ENCODE measurements around the gene ADAMTSL1.

Gene ADAMTSL1

GRCh38 chr9:18936094-18936871 is 462.3 kb downstream of the ADAMTSL1 start:
- H3K36me3 ChIP-seq (ENCODE audit: insufficient read depth, low read length): no peaks in the 10 kb centered on the region
- H3K27ac ChIP-seq (ENCODE audit: low read length): no peak overlapping the region
- ATAC-seq (ENCODE audit: insufficient read depth, low read depth) (no peak), DNase-seq (no peak)
- no peaks in the 10 kb centered on the region for H3K9me3 ChIP-seq (ENCODE audit: insufficient read depth, low read length, severe bottlenecking)
- H4K20me1 ChIP-seq (ENCODE audit: insufficient read depth, low read length): no peaks in the 10 kb centered on the region
- H3K9ac ChIP-seq (ENCODE audit: low read depth, low read length): no peak overlapping the region
- H3K4me3 ChIP-seq (ENCODE audit: low read depth in 1 of 2, low read length in 2 of 2): no peak overlapping the region
- no peaks in the 10 kb centered on the region for H3K4me1 ChIP-seq (ENCODE audit: insufficient read depth, low read length)
- peaks cover 4% of the 10 kb centered on the region for H3K27me3 ChIP-seq (ENCODE audit: insufficient read depth, low read length, poor library complexity)
- H2AFZ ChIP-seq (ENCODE audit: low read depth, low read length): no peak overlapping the region
- no peak overlapping the region for H3K4me2 ChIP-seq (ENCODE audit: insufficient read depth, low read length)
- H3K79me2 ChIP-seq (ENCODE audit: insufficient read depth, low read length): no peaks in the 10 kb centered on the region
- TF ChIP-seq CTCF (IDR thresholded peaks at IDR 0.05; ENCODE audit: borderline replicate concordance, extremely low read depth, low read length, poor library complexity, severe bottlenecking) (no peak), EZH2 (IDR thresholded peaks at IDR 0.05; ENCODE audit: borderline replicate concordance, low read depth, low read length, severe bottlenecking) (no peak)

- Histone ChIP-seq H3K36me3 (ENCODE audit: insufficient read depth, low read length) (no peaks in the 10 kb centered on the region), H3K27ac (ENCODE audit: low read length) (no peak overlapping the region), H3K9ac (ENCODE audit: low read depth, low read length) (no peak overlapping the region), H3K4me1 (ENCODE audit: insufficient read depth, low read length) (no peaks in the 10 kb centered on the region), H3K4me3 (ENCODE audit: low read depth in 1 of 2, low read length in 2 of 2) (no peak overlapping the region), H3K27me3 (ENCODE audit: insufficient read depth, low read length, poor library complexity) (peaks cover 8% of the 10 kb centered on the region), H4K20me1 (ENCODE audit: insufficient read depth, low read length) (no peaks in the 10 kb centered on the region), H2AFZ (ENCODE audit: low read depth, low read length) (no peak overlapping the region), H3K79me2 (ENCODE audit: insufficient read depth, low read length) (no peaks in the 10 kb centered on the region), H3K4me2 (ENCODE audit: insufficient read depth, low read length) (no peak overlapping the region), H3K9me3 (ENCODE audit: insufficient read depth, low read length, severe bottlenecking) (no peaks in the 10 kb centered on the region)
- no peak for TF ChIP-seq CTCF (IDR thresholded peaks at IDR 0.05; ENCODE audit: borderline replicate concordance, extremely low read depth, low read length, poor library complexity, severe bottlenecking)
- no peak for TF ChIP-seq EZH2 (IDR thresholded peaks at IDR 0.05; ENCODE audit: borderline replicate concordance, low read depth, low read length, severe bottlenecking)
- DNase-seq (no peak), ATAC-seq (ENCODE audit: insufficient read depth, low read depth) (no peak)
Observed at GRCh38 chr9:18939943-18940342, 466.0 kb downstream of the ADAMTSL1 start.

GRCh38 chr9:18941060-18941740 is 467.2 kb downstream of the ADAMTSL1 start:
- DNase-seq: no peak
- no peak for ATAC-seq (ENCODE audit: insufficient read depth, low read depth)
- Histone ChIP-seq H3K79me2 (ENCODE audit: insufficient read depth, low read length) (no peaks in the 10 kb centered on the region), H3K4me2 (ENCODE audit: insufficient read depth, low read length) (no peak overlapping the region), H4K20me1 (ENCODE audit: insufficient read depth, low read length) (no peaks in the 10 kb centered on the region), H3K27ac (ENCODE audit: low read length) (no peak overlapping the region), H3K27me3 (ENCODE audit: insufficient read depth, low read length, poor library complexity) (peaks cover 8% of the 10 kb centered on the region), H3K9ac (ENCODE audit: low read depth, low read length) (no peak overlapping the region), H3K9me3 (ENCODE audit: insufficient read depth, low read length, severe bottlenecking) (no peaks in the 10 kb centered on the region), H3K4me3 (ENCODE audit: low read depth in 1 of 2, low read length in 2 of 2) (no peak overlapping the region), H3K36me3 (ENCODE audit: insufficient read depth, low read length) (no peaks in the 10 kb centered on the region), H2AFZ (ENCODE audit: low read depth, low read length) (no peak overlapping the region), H3K4me1 (ENCODE audit: insufficient read depth, low read length) (no peaks in the 10 kb centered on the region)
- TF ChIP-seq EZH2 (IDR thresholded peaks at IDR 0.05; ENCODE audit: borderline replicate concordance, low read depth, low read length, severe bottlenecking) (no peak), CTCF (IDR thresholded peaks at IDR 0.05; ENCODE audit: borderline replicate concordance, extremely low read depth, low read length, poor library complexity, severe bottlenecking) (no peak)

All from DND-41 (cell line).